SK-N-SH (cell line): ENCODE data around the gene KRT2. TPM values are rescaled to one million over a fixed set of nuclear protein-coding genes. Genes with fewer than 3 reads are reported as not detected.

Experiments used
- CTCF ChIA-PET: fragments of 300-600, 350-600 bp; formaldehyde crosslinking; extraction: SDS; loops from one replicate; lab custom pipeline; 2021; lab: Yijun Ruan, JAX
- POLR2A ChIA-PET: fragments of 350-600 bp; sonication (Branson Sonifier 250); formaldehyde crosslinking; extraction: SDS; loops from one replicate; lab custom pipeline; 2020; ENCODE audit warnings: antibody characterized with exemption, inconsistent platforms; lab: Yijun Ruan, JAX
- DNase-seq: peaks from one replicate; pipeline ENCODE4 v3.0.0; 2012
- H2AFZ ChIP-seq: fragments of 200-600 bp; sonication (generic); 2 replicates; pipeline ENCODE4 v1.8.1; 2016; ENCODE audit warnings: antibody characterized with exemption, mild to moderate bottlenecking, low read depth
- H3F3A ChIP-seq: fragments of 200-600 bp; sonication (generic); replicated peaks from 2 replicates; pipeline ENCODE3; 2016; ENCODE audit warnings: antibody characterized with exemption, mild to moderate bottlenecking; ENCODE audit not compliant: insufficient read depth
- H3K27ac ChIP-seq, 2 experiments: fragments of 200-500 bp in 1 of 2; fragments of 200-600 bp in 1 of 2; sonication (Bioruptor generic) in 1 of 2; sonication (generic), shearing (Covaris generic) in 1 of 2; 2 replicates each; pipeline versions ENCODE4 v1.5.1 to v1.6.1; 2014 to 2016; ENCODE audit warnings: low read depth in 2 of 2, inconsistent platforms in 1 of 2, low read length in 1 of 2, mild to moderate bottlenecking in 1 of 2, mixed read lengths in 1 of 2
- H3K27me3 ChIP-seq: fragments of 200-600 bp; sonication (generic), shearing (Covaris generic); 2 replicates; pipeline ENCODE4 v1.6.1; 2016; ENCODE audit warnings: mixed run types; ENCODE audit not compliant: insufficient read depth
- H3K36me3 ChIP-seq, 2 experiments: fragments of 200-500 bp in 1 of 2; fragments of 200-600 bp in 1 of 2; sonication (Bioruptor generic) in 1 of 2; sonication (generic) in 1 of 2; replicated peaks in 1 of 2; 2 replicates each; pipeline versions ENCODE3 to v1.5.1; 2014 to 2016; ENCODE audit warnings: low read length in 1 of 2, mild to moderate bottlenecking in 1 of 2; ENCODE audit not compliant: insufficient read depth in 2 of 2, control insufficient read depth in 1 of 2
- H3K4me1 ChIP-seq, 2 experiments: fragments of 200-500 bp in 1 of 2; fragments of 200-600 bp in 1 of 2; sonication (Bioruptor generic) in 1 of 2; sonication (generic), shearing (Covaris generic) in 1 of 2; 2 replicates each; pipeline versions ENCODE4 v1.5.1 to v1.6.1; 2014 to 2016; ENCODE audit warnings: low read depth in 1 of 2, low read length in 1 of 2, mixed run types in 1 of 2; ENCODE audit not compliant: insufficient read depth in 2 of 2, control insufficient read depth in 1 of 2
- H3K4me2 ChIP-seq: fragments of 200-600 bp; sonication (generic), shearing (Covaris generic); 2 replicates; pipeline ENCODE4 v1.6.1; 2017; ENCODE audit warnings: mixed run types
- H3K4me3 ChIP-seq, 2 experiments: fragments of 200-500 bp in 1 of 2; fragments of 200-600 bp in 1 of 2; sonication (Bioruptor generic) in 1 of 2; sonication (generic), shearing (Covaris generic) in 1 of 2; 2 replicates each; pipeline versions ENCODE4 v1.5.1 to v1.8.1; 2014 to 2016; ENCODE audit warnings: low read depth in 2 of 2, inconsistent platforms in 1 of 2, low read length in 1 of 2, mild to moderate bottlenecking in 1 of 2, mixed read lengths in 1 of 2, moderate library complexity in 1 of 2
- H3K79me2 ChIP-seq: fragments of 200-600 bp; sonication (generic); 2 replicates; pipeline ENCODE4 v1.8.1; 2017; ENCODE audit warnings: mild to moderate bottlenecking; ENCODE audit not compliant: insufficient read depth
- H3K9ac ChIP-seq: fragments of 200-600 bp; sonication (generic); 2 replicates; pipeline ENCODE4 v1.6.1; 2017; ENCODE audit warnings: mixed run types
- H3K9me2 ChIP-seq: fragments of 200-600 bp; sonication (generic); 2 replicates; pipeline ENCODE4 v1.6.1; 2017; ENCODE audit warnings: mixed run types
- H3K9me3 ChIP-seq: fragments of 200-600 bp; sonication (generic); 2 replicates; pipeline ENCODE4 v1.6.1; 2017; ENCODE audit warnings: mixed run types, mild to moderate bottlenecking, moderate library complexity
- H4K20me1 ChIP-seq: fragments of 200-600 bp; sonication (generic); 2 replicates; pipeline ENCODE4 v1.6.1; 2017; ENCODE audit warnings: mild to moderate bottlenecking, mixed run types; ENCODE audit not compliant: insufficient read depth
- CHD2 ChIP-seq: fragments of 150-350 bp; IDR thresholded peaks from 2 replicates; pipeline ENCODE4 v1.6.1; 2018; ENCODE audit warnings: low read length; ENCODE audit not compliant: partially characterized antibody
- FOXJ3 ChIP-seq: sonication (generic); formaldehyde crosslinking; IDR thresholded peaks from 2 replicates; pipeline ENCODE4 v1.5.1; 2020; ENCODE audit warnings: mild to moderate bottlenecking, missing genetic modification reagents
- MXI1 ChIP-seq: IDR thresholded peaks from 2 replicates; pipeline ENCODE4 v1.6.1; 2012; ENCODE audit warnings: mild to moderate bottlenecking, low read depth, low read length, improper control_type of control experiment
- NFIC ChIP-seq: IDR thresholded peaks from 2 replicates; pipeline ENCODE4 v1.4.0; 2012; ENCODE audit warnings: borderline replicate concordance
- RXRA ChIP-seq: IDR thresholded peaks from 2 replicates; pipeline ENCODE4 v1.4.0; 2012; ENCODE audit warnings: low read depth, mild to moderate bottlenecking, borderline replicate concordance
- SMC3 ChIP-seq: IDR thresholded peaks from 2 replicates; pipeline ENCODE4 v1.6.1; 2012; ENCODE audit warnings: low read depth, low read length, improper control_type of control experiment
- YY1 ChIP-seq: IDR thresholded peaks from 2 replicates; pipeline ENCODE4 v1.4.0; 2012; ENCODE audit warnings: low read depth, mild to moderate bottlenecking
- WGBS: methylation state at CpG from one replicate; pipeline ENCODE4 v1.1.6; 2017; ENCODE audit warnings: low lambda C conversion rate; 5-methylcytosine and 5-hydroxymethylcytosine counted together
- polyA plus RNA-seq, 3 experiments: library from polyadenylated mRNA; depleted of rRNA; stranded (reverse); fragments of >200 nt; gene quantifications; 2 replicates each; pipeline ENCODE4 v1.2.3, GENCODE V29; 2012
- TF ChIP-seq, protein P1 (sequence below): IDR thresholded peaks from 2 replicates; pipeline ENCODE4 v1.4.0; 2012; ENCODE audit warnings: low read depth, borderline replicate concordance
- TF ChIP-seq, protein P2 (sequence below): fragments of 150-350 bp; IDR thresholded peaks from 2 replicates; pipeline ENCODE4 v1.6.1; 2016; ENCODE audit warnings: mild to moderate bottlenecking, low read depth, low read length
- TF ChIP-seq, protein P3 (sequence below): IDR thresholded peaks from 2 replicates; pipeline ENCODE4 v1.6.1; 2012; ENCODE audit warnings: mild to moderate bottlenecking, low read depth, low read length, moderate library complexity
- TF ChIP-seq, protein P4 (sequence below): IDR thresholded peaks from 2 replicates; pipeline ENCODE4; 2012

The KRT2 gene
- polyA plus RNA-seq, 1 of the 3 experiments (the other 2 are of a cell fraction), result not detected

DNA sequence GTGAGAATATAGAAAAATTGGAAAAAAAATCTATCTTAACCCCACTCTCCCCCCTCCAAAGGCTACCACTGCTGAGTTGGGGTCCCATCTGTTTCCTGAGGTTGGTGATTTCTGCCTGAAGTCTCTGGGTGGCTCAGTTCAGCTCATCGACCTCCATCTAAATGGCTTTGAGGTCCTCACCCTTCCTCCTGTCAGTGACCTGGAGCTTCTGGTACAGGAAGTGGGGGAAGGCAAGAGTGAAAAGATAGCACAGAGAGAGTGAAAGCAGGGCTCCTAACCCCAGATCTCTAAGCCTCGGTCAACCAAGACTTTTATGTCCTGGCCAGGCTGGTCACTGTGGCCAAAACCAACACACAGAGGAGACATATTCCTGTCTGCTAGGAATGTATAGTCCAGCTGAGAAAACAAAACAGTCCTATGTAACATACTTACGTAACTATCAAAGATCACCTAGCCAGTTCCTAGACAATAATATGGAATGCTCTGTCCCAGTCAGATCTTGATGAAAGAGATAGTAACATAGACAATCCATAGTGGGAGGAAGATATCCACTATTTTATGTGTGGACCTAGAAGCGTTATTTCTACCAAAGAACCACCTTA lies 21.3 kb downstream of the KRT2 start:
- Histone ChIP-seq H3K4me2 (no peak overlapping the region), H3K4me3 (no peak overlapping the region), H3K9me3 (no peaks in the 10 kb centered on the region), H4K20me1 (no peaks in the 10 kb centered on the region), H3K9me2 (no peaks in the 10 kb centered on the region), H3F3A (no peaks in the 10 kb centered on the region), H2AFZ (no peak overlapping the region), H3K79me2 (no peaks in the 10 kb centered on the region), H3K9ac (no peak overlapping the region), H3K27ac (no peak overlapping the region), H3K4me1 (no peaks in the 10 kb centered on the region), H3K27me3 (peaks cover 26% of the 10 kb centered on the region; the same call in 1 of the 2 replicates), H3K36me3 (no peaks in the 10 kb centered on the region)
- WGBS, result 24% methylated on average over 4 of the region's 4 CpGs
- ChIA-PET CTCF (interaction anchor here (1.2 kb wide), 1 partner anchor 249 kb away, joined by 3 read pairs; no protein-coding TSS in a partner anchor), POLR2A (no interaction called here)
- no peak for DNase-seq
- TF ChIP-seq YY1 (no peak), SMC3 (no peak), RXRA (no peak)
- TF ChIP-seq, protein P1, sequence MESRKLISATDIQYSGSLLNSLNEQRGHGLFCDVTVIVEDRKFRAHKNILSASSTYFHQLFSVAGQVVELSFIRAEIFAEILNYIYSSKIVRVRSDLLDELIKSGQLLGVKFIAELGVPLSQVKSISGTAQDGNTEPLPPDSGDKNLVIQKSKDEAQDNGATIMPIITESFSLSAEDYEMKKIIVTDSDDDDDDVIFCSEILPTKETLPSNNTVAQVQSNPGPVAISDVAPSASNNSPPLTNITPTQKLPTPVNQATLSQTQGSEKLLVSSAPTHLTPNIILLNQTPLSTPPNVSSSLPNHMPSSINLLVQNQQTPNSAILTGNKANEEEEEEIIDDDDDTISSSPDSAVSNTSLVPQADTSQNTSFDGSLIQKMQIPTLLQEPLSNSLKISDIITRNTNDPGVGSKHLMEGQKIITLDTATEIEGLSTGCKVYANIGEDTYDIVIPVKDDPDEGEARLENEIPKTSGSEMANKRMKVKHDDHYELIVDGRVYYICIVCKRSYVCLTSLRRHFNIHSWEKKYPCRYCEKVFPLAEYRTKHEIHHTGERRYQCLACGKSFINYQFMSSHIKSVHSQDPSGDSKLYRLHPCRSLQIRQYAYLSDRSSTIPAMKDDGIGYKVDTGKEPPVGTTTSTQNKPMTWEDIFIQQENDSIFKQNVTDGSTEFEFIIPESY, result no peak

DNA sequence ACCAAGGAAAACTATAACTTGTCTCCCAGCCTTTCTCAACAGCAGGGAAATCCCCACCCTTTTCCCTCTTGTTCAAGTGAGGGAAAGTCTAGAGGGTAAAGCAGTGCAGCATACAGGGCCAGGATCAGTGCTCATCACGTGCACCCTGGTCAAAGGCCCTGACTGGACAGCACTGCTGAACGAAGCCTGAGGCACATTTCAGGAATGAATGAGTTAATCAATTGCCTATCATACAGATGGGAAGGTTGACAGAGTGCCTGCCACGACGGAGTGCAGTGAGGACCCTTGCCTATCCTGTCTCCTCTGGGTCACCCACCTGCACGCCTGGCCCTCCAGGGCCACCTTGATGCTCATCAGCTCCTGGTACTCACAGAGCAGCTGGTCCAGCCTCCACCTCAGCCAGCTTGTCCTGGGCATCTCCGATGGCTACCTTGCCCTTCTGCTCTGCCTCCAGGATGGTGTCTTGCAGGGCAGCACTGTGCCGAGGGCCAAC lies 22.0 kb downstream of the KRT2 start:
- TF ChIP-seq CHD2, result no peak
- TF ChIP-seq, protein P2, sequence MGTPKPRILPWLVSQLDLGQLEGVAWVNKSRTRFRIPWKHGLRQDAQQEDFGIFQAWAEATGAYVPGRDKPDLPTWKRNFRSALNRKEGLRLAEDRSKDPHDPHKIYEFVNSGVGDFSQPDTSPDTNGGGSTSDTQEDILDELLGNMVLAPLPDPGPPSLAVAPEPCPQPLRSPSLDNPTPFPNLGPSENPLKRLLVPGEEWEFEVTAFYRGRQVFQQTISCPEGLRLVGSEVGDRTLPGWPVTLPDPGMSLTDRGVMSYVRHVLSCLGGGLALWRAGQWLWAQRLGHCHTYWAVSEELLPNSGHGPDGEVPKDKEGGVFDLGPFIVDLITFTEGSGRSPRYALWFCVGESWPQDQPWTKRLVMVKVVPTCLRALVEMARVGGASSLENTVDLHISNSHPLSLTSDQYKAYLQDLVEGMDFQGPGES, result no peak
- TF ChIP-seq MXI1, result no peak
- TF ChIP-seq, protein P3, sequence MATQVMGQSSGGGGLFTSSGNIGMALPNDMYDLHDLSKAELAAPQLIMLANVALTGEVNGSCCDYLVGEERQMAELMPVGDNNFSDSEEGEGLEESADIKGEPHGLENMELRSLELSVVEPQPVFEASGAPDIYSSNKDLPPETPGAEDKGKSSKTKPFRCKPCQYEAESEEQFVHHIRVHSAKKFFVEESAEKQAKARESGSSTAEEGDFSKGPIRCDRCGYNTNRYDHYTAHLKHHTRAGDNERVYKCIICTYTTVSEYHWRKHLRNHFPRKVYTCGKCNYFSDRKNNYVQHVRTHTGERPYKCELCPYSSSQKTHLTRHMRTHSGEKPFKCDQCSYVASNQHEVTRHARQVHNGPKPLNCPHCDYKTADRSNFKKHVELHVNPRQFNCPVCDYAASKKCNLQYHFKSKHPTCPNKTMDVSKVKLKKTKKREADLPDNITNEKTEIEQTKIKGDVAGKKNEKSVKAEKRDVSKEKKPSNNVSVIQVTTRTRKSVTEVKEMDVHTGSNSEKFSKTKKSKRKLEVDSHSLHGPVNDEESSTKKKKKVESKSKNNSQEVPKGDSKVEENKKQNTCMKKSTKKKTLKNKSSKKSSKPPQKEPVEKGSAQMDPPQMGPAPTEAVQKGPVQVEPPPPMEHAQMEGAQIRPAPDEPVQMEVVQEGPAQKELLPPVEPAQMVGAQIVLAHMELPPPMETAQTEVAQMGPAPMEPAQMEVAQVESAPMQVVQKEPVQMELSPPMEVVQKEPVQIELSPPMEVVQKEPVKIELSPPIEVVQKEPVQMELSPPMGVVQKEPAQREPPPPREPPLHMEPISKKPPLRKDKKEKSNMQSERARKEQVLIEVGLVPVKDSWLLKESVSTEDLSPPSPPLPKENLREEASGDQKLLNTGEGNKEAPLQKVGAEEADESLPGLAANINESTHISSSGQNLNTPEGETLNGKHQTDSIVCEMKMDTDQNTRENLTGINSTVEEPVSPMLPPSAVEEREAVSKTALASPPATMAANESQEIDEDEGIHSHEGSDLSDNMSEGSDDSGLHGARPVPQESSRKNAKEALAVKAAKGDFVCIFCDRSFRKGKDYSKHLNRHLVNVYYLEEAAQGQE, result no peak
- TF ChIP-seq, protein P4, sequence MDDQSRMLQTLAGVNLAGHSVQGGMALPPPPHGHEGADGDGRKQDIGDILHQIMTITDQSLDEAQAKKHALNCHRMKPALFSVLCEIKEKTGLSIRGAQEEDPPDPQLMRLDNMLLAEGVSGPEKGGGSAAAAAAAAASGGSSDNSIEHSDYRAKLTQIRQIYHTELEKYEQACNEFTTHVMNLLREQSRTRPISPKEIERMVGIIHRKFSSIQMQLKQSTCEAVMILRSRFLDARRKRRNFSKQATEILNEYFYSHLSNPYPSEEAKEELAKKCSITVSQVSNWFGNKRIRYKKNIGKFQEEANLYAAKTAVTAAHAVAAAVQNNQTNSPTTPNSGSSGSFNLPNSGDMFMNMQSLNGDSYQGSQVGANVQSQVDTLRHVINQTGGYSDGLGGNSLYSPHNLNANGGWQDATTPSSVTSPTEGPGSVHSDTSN, result no peak
- TF ChIP-seq FOXJ3 (CRISPR knock-in tag), result no peak
- TF ChIP-seq NFIC, result no peak
- no peaks in the 10 kb centered on the region for H3K4me1 ChIP-seq
- POLR2A ChIA-PET, result no interaction called here
- CTCF ChIA-PET, result no interaction called here
- no peaks in the 10 kb centered on the region for H3K79me2 ChIP-seq
- H3K4me2 ChIP-seq, result no peak overlapping the region
- H3K27ac ChIP-seq, result no peak overlapping the region
- no peaks in the 10 kb centered on the region for H3K36me3 ChIP-seq
- H3K27me3 ChIP-seq, result peaks cover 26% of the 10 kb centered on the region; the same call in 1 of the 2 replicates
- H2AFZ ChIP-seq, result no peak overlapping the region
- DNase-seq, result no peak
- no peaks in the 10 kb centered on the region for H3K9me3 ChIP-seq
- H3K4me3 ChIP-seq, result no peak overlapping the region
- no peaks in the 10 kb centered on the region for H3F3A ChIP-seq
- H4K20me1 ChIP-seq, result no peaks in the 10 kb centered on the region
- no peak overlapping the region for H3K9ac ChIP-seq
- whole genome bisulfite sequencing, result 21% methylated on average over 7 of the region's 7 CpGs
- H3K9me2 ChIP-seq, result no peaks in the 10 kb centered on the region
